ENCODE results near the gene PLXDC1. TPM values are rescaled to one million over a fixed set of nuclear protein-coding genes. Genes with fewer than 3 reads are reported as not detected.

The PLXDC1 gene
- total and polyA plus RNA-seq, 2 experiments from 2014 or later = 0.28 to 0.91 TPM

- H3K36me3 Mint-ChIP-seq (ENCODE audit: low read depth) = no peaks in the 10 kb centered on the region
- H3K27me3 ChIP-seq (ENCODE audit: insufficient read depth) = peaks cover 5% of the 10 kb centered on the region; the same call in 1 of the 2 replicates
- H3K9me2 ChIP-seq (ENCODE audit: insufficient read depth) = no peaks in the 10 kb centered on the region
- ATAC-seq (no peak), DNase-seq (ENCODE audit: low spot score) (no peak)
- no peaks in the 10 kb centered on the region for H3K36me3 ChIP-seq (ENCODE audit: insufficient read depth)
- no peak overlapping the region for H2AFZ ChIP-seq
- TF ChIP-seq CTCF (conservative IDR thresholded peaks at IDR 0.05; ENCODE audit: low read depth in 2 of 2) = no peak
- no peaks in the 10 kb centered on the region for H3F3A ChIP-seq (replicated peaks; ENCODE audit: low read depth)
- no peaks in the 10 kb centered on the region for H3K9me3 Mint-ChIP-seq
- H3K79me2 ChIP-seq (replicated peaks; ENCODE audit: insufficient read depth) = no peaks in the 10 kb centered on the region
- H3K27ac Mint-ChIP-seq = no peak overlapping the region
- no peaks in the 10 kb centered on the region for H3K4me1 ChIP-seq (ENCODE audit: insufficient read depth)
- no peaks in the 10 kb centered on the region for H4K20me1 ChIP-seq (replicated peaks; ENCODE audit: insufficient read depth)
- H3K4me3 Mint-ChIP-seq = no peak overlapping the region
- no peaks in the 10 kb centered on the region for H3K4me1 Mint-ChIP-seq
- H3K4me2 ChIP-seq = no peak overlapping the region
- peaks cover 5% of the 10 kb centered on the region for H3K27me3 Mint-ChIP-seq (ENCODE audit: insufficient read depth, low read depth, poor library complexity)
- H3K27ac ChIP-seq (ENCODE audit: low read depth) = no peak overlapping the region
- H3K4me3 ChIP-seq = no peak overlapping the region
Measured at GRCh38 chr17:39144416-39144840, 7.0 kb downstream of the PLXDC1 start.

GRCh38 chr17:39143552-39144093 lies 7.8 kb downstream of the PLXDC1 start:
- Histone ChIP-seq H3K27ac (ENCODE audit: low read depth) (no peak overlapping the region), H2AFZ (no peak overlapping the region), H3K27me3 (ENCODE audit: insufficient read depth) (no peaks in the 10 kb centered on the region), H3K4me3 (no peak overlapping the region), H3K9me2 (ENCODE audit: insufficient read depth) (no peaks in the 10 kb centered on the region), H3K79me2 (replicated peaks; ENCODE audit: insufficient read depth) (no peaks in the 10 kb centered on the region), H3F3A (replicated peaks; ENCODE audit: low read depth) (no peaks in the 10 kb centered on the region), H3K36me3 (ENCODE audit: insufficient read depth) (no peaks in the 10 kb centered on the region), H4K20me1 (replicated peaks; ENCODE audit: insufficient read depth) (no peaks in the 10 kb centered on the region), H3K4me2 (no peak overlapping the region), H3K4me1 (ENCODE audit: insufficient read depth) (no peaks in the 10 kb centered on the region)
- H3K27me3 Mint-ChIP-seq (ENCODE audit: insufficient read depth, low read depth, poor library complexity) = peaks cover 3% of the 10 kb centered on the region
- no peak for ATAC-seq
- no peak overlapping the region for H3K27ac Mint-ChIP-seq
- H3K4me3 Mint-ChIP-seq = no peak overlapping the region
- DNase-seq (ENCODE audit: low spot score) = no peak
- no peaks in the 10 kb centered on the region; the same call in 2 of the 3 replicates for H3K4me1 Mint-ChIP-seq
- no peaks in the 10 kb centered on the region for H3K36me3 Mint-ChIP-seq (ENCODE audit: low read depth)
- no peaks in the 10 kb centered on the region for H3K9me3 Mint-ChIP-seq
- TF ChIP-seq CTCF (conservative IDR thresholded peaks at IDR 0.05; ENCODE audit: low read depth in 2 of 2) (no peak), NANOG (IDR thresholded peaks at IDR 0.05; ENCODE audit: borderline replicate concordance) (no peak), ETS1 (IDR thresholded peaks at IDR 0.05) (no peak), JUNB (IDR thresholded peaks at IDR 0.05; ENCODE audit: unreplicated experiment) (no peak), EZH2 (IDR thresholded peaks at IDR 0.05; ENCODE audit: low read depth, unreplicated experiment) (no peak), ZNF331 (CRISPR knock-in tag; IDR thresholded peaks at IDR 0.05; ENCODE audit: low read depth) (no peak), STAT1 (IDR thresholded peaks at IDR 0.05; ENCODE audit: unreplicated experiment) (no peak), CREB1 (CRISPR knock-in tag; IDR thresholded peaks at IDR 0.05; ENCODE audit: low read depth) (no peak), POLR2AphosphoS5 (IDR thresholded peaks at IDR 0.05; ENCODE audit: low read depth) (no peak), ZNF114 (CRISPR knock-in tag; IDR thresholded peaks at IDR 0.05) (no peak)
- TF ChIP-seq, protein P1, sequence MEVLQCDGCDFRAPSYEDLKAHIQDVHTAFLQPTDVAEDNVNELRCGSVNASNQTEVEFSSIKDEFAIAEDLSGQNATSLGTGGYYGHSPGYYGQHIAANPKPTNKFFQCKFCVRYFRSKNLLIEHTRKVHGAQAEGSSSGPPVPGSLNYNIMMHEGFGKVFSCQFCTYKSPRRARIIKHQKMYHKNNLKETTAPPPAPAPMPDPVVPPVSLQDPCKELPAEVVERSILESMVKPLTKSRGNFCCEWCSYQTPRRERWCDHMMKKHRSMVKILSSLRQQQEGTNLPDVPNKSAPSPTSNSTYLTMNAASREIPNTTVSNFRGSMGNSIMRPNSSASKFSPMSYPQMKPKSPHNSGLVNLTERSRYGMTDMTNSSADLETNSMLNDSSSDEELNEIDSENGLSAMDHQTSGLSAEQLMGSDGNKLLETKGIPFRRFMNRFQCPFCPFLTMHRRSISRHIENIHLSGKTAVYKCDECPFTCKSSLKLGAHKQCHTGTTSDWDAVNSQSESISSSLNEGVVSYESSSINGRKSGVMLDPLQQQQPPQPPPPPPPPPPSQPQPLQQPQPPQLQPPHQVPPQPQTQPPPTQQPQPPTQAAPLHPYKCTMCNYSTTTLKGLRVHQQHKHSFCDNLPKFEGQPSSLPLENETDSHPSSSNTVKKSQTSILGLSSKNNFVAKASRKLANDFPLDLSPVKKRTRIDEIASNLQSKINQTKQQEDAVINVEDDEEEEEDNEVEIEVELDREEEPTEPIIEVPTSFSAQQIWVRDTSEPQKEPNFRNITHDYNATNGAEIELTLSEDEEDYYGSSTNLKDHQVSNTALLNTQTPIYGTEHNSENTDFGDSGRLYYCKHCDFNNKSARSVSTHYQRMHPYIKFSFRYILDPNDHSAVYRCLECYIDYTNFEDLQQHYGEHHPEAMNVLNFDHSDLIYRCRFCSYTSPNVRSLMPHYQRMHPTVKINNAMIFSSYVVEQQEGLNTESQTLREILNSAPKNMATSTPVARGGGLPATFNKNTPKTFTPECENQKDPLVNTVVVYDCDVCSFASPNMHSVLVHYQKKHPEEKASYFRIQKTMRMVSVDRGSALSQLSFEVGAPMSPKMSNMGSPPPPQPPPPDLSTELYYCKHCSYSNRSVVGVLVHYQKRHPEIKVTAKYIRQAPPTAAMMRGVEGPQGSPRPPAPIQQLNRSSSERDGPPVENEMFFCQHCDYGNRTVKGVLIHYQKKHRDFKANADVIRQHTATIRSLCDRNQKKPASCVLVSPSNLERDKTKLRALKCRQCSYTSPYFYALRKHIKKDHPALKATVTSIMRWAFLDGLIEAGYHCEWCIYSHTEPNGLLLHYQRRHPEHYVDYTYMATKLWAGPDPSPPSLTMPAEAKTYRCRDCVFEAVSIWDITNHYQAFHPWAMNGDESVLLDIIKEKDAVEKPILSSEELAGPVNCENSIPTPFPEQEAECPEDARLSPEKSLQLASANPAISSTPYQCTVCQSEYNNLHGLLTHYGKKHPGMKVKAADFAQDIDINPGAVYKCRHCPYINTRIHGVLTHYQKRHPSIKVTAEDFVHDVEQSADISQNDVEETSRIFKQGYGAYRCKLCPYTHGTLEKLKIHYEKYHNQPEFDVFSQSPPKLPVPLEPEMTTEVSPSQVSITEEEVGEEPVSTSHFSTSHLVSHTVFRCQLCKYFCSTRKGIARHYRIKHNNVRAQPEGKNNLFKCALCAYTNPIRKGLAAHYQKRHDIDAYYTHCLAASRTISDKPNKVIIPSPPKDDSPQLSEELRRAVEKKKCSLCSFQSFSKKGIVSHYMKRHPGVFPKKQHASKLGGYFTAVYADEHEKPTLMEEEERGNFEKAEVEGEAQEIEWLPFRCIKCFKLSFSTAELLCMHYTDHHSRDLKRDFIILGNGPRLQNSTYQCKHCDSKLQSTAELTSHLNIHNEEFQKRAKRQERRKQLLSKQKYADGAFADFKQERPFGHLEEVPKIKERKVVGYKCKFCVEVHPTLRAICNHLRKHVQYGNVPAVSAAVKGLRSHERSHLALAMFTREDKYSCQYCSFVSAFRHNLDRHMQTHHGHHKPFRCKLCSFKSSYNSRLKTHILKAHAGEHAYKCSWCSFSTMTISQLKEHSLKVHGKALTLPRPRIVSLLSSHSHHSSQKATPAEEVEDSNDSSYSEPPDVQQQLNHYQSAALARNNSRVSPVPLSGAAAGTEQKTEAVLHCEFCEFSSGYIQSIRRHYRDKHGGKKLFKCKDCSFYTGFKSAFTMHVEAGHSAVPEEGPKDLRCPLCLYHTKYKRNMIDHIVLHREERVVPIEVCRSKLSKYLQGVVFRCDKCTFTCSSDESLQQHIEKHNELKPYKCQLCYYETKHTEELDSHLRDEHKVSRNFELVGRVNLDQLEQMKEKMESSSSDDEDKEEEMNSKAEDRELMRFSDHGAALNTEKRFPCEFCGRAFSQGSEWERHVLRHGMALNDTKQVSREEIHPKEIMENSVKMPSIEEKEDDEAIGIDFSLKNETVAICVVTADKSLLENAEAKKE (CRISPR knock-in tag; IDR thresholded peaks at IDR 0.05) = no peak
